COR-L47 (cell line): ENCODE results near the gene TSC2.
"Not testable (repeated sequence)": the region's sequence is repeated elsewhere in the genome, so short reads cannot be mapped to it uniquely, and the experiment has no call there.

Source experiments
- DNase-seq: peaks from one replicate; lab custom pipeline; 2025; lab: John Stamatoyannopoulos, UW

The TSC2 gene

DNA sequence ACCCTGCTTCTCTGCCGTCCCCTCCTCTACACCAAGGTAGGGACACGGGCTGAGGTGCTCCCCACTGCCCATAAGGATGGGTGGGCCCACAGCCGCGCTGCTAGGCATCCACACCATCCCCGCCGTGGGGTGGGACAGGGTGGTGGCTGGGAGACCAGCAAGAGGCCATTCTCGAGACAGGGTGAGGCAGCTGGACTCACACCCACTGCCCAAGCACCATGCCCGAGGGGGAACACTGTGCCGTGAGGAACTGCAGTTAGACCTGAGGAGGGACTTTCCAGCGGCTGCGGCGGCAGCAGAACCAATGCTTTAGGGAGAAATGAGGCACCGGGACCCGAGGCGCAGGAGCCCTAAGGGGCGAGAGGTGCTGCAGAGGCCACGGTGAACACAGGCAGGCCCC is 74.6 kb downstream of the TSC2 start:
- no peak for DNase-seq

GRCh38 chr16:2122934-2123683 is 75.3 kb downstream of the TSC2 start:
- not testable (repeated sequence) for DNase-seq

- not testable (repeated sequence) for DNase-seq
These were observed 76.1 kb downstream of the TSC2 start for GRCh38 chr16:2123706-2124376.

- not testable (repeated sequence) for DNase-seq
These were observed 76.5 kb downstream of the TSC2 start for GRCh38 chr16:2124377-2124693.

GRCh38 chr16:2124694-2125444 is 77.1 kb downstream of the TSC2 start:
- not testable (repeated sequence) for DNase-seq

GRCh38 chr16:2125609-2126008 is 77.8 kb downstream of the TSC2 start:
- not testable (repeated sequence) for DNase-seq

GRCh38 chr16:2126161-2126743 is 78.5 kb downstream of the TSC2 start:
- not testable (repeated sequence) for DNase-seq

DNA sequence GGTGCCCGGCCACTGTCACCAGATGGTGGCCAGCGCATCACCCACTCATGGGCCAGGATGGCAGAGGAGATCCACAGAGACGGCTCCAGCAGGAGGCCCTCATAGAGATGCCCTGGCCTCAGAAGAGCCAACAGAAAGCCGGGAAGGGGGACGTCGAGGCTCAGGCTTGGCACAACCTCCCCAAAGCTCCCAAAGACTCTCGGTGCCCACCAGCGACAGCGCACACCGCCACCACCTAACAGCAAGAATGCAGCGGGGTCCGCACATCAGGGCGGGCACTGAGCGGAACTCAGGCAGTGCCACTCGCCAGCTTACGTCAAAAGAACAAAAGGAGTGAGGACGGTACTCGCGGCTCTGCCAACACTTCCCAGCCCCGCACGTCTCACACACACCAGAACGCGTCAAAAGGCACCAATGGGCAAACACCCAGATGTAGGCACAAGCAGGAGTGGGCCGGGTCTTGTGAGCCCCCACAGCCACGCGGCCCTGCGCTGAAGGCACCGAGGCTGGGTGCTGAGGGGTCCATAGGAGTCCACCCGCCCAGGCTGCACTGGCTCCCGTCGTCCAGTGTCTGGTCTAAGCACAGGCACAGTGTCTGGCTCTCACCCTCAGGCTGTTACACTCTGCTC is 79.3 kb downstream of the TSC2 start:
- not testable (repeated sequence) for DNase-seq

DNA sequence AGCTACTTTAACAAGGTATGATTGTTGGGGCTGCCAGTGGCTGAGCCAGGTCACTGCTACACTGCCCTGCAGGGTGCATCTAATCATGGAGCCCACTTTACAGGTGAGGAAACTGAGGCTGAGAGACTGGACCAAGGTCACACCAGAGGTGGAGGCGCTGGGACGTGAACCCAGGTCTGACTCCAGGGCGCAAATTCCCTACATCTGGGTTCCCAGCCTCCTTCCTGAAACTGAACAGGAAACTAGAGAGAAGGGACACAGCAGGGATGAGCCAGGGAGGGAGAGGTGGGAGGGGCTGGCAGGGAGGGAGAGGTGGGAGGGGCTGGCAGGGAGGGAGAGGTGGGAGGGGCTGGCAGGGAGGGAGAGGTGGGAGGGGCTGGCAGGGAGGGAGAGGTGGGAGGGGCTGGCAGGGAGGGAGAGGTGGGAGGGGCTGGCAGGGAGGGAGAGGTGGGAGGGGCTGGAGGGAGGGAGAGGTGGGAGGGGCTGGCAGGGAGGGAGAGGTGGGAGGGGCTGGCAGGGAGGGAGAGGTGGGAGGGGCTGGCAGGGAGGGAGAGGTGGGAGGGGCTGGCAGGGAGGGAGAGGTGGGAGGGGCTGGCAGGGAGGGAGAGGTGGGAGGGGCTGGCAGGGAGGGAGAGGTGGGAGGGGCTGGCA is 80.0 kb downstream of the TSC2 start:
- DNase-seq = peak; percentile 18

- DNase-seq = not testable (repeated sequence)
These were observed 81.5 kb downstream of the TSC2 start for GRCh38 chr16:2129251-2129650.

GRCh38 chr16:2129890-2130447 is 82.2 kb downstream of the TSC2 start:
- DNase-seq = not testable (repeated sequence)

GRCh38 chr16:2133797-2134196 is 86.0 kb downstream of the TSC2 start:
- DNase-seq = not testable (repeated sequence)

DNA sequence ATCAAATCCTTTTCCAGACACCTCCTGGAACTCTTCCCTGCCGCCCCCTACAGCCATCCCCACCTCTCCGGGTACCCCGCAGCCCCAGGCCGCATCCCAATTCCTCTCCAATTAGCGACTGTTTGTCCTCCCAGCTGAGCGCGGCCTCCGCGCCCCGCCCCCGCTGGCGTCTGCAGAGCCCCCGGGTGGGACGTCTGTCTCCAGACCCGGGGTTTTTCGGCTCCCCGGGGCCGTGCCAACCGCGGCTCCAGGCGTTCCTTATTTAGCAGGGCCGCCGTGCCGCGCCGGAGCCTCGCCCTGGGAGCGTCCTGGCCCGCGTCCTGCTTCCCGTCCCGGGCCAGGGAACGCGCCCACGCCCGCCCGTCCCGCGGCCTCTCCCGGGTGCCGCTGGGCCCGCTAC is 87.3 kb downstream of the TSC2 start:
- DNase-seq = not testable (repeated sequence)

DNA sequence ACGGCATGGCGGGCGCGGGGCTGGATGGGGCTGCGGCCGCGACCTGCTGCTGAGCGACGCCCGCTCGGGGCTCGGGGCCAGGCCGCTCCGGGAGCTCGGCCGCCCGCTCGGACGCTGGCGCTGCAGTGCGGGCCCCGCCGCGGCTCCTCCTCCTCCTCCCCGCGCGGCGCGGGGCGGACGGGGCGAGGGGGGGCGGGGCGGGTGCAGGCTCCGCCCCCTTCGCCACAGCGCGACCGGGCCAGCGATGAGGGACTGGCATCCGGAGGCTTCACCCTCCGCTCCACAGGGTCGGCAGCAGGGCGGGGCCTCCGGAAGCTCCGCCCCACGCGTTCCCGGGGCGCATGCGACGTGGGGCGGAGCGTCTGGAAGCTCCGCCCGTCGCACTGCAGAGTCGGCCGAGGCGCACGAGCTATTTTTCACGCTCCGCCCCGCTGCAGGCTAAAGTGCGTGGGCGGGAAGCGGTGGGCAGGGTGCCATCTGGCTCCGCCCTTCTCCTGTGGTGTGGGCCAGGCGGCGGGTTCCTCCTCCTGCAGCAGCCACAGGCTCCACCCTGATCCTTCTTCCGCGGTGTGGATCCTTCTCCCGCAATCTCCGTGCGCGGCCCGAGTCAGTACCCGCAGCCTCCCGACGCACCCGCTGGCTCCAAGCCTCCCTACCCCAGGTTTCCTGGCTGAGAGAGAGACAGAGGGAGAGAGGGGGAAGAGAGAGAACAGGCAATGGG is 88.1 kb downstream of the TSC2 start, which contains the start of gene PKD1:
TSS of gene PKD1 (minus strand) at position 129 of the 721 bp plus-strand sequence. CDS start 209 bp downstream, outside the sequence.
- peak; percentile 85 for DNase-seq
